ENCODE measurements around the gene BMPR1A.
"Not testable (repeated sequence)": the region's sequence is repeated elsewhere in the genome, so short reads cannot be mapped to it uniquely, and the experiment has no call there.

DNA sequence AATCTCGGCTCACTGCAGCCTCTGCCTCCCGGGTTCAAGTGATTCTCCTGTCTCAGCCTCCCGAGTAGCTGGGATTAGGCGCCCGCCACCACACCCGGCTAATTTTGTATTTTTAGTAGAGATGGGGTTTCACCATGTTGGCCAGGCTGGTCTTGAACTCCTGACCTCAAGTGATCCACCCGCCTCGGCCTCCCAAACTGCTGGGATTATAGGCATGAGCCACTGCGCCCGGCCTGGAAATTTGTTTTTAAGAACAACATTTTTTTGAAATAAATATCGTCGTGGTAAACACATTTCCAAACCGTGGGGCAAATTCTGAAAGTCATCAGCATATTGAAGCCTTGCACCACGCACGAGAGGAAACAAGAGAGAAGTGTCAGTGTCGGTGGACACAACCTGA is 183.7 kb downstream of the BMPR1A start:
- not testable (repeated sequence) for TF ChIP-seq CTCF (IDR thresholded peaks at IDR 0.05); ZFX (IDR thresholded peaks at IDR 0.05; ENCODE audit: borderline replicate concordance)
